Osteoblast (primary cell): ENCODE measurements around the gene C9orf153. TPM values are rescaled to one million over a fixed set of nuclear protein-coding genes. Genes with fewer than 3 reads are reported as not detected.

Experiments
- DNase-seq: peaks from one replicate; pipeline ENCODE4 v3.0.0; 2011; ENCODE audit warnings: low spot score, mixed read lengths; ENCODE audit not compliant: insufficient read length; ENCODE audit errors: missing footprints
- H2AFZ ChIP-seq: 2 replicates; pipeline ENCODE4 v1.6.0; 2011; ENCODE audit warnings: mild to moderate bottlenecking, low read length
- H3K27ac ChIP-seq: 2 replicates; pipeline ENCODE4 v1.5.1; 2011; ENCODE audit warnings: mild to moderate bottlenecking, low read depth, low read length, moderate library complexity
- H3K27me3 ChIP-seq: 2 replicates; pipeline ENCODE4 v1.6.0; 2012; ENCODE audit warnings: mild to moderate bottlenecking, control low read depth, inconsistent platforms, low read length, moderate library complexity; ENCODE audit not compliant: insufficient read depth
- H3K36me3 ChIP-seq: 2 replicates; pipeline ENCODE4 v1.5.1; 2011; ENCODE audit warnings: mild to moderate bottlenecking, low read length, control low read depth, moderate library complexity; ENCODE audit not compliant: insufficient read depth
- H3K4me1 ChIP-seq: 2 replicates; pipeline ENCODE4 v1.5.1; 2011; ENCODE audit warnings: mild to moderate bottlenecking, low read length, control low read depth, moderate library complexity; ENCODE audit not compliant: insufficient read depth
- H3K4me2 ChIP-seq: 2 replicates; pipeline ENCODE4 v1.6.0; 2011; ENCODE audit warnings: mild to moderate bottlenecking, low read length; ENCODE audit not compliant: insufficient read depth
- H3K4me3 ChIP-seq: fragments of 200-600 bp; sonication (generic); 3 replicates; pipeline ENCODE4 v1.5.1; 2012; ENCODE audit warnings: mild to moderate bottlenecking, low read length, inconsistent platforms; ENCODE audit not compliant: insufficient read depth
- H3K79me2 ChIP-seq: 2 replicates; pipeline ENCODE4 v1.6.0; 2012; ENCODE audit warnings: mild to moderate bottlenecking, low read length, control low read depth, inconsistent platforms; ENCODE audit not compliant: insufficient read depth
- H3K9me3 ChIP-seq: 2 replicates; pipeline ENCODE4 v1.5.1; 2011; ENCODE audit warnings: low read depth, low read length, control low read depth
- H4K20me1 ChIP-seq: 2 replicates; pipeline ENCODE4 v1.6.0; 2012; ENCODE audit warnings: mild to moderate bottlenecking, low read length, control low read depth; ENCODE audit not compliant: insufficient read depth
- CTCF ChIP-seq: IDR thresholded peaks from 2 replicates; pipeline ENCODE4 v1.5.1; 2011; ENCODE audit warnings: mild to moderate bottlenecking, low read depth, low read length, moderate library complexity; ENCODE audit errors: extremely low read depth
- total RNA-seq: library from RNA; depleted of rRNA; stranded (reverse); fragments of >200 nt; gene quantifications from 2 replicates; pipeline ENCODE4 v1.2.3, GENCODE V29; 2012

Gene C9orf153
- total RNA-seq, 1 donor = under 0.01 TPM

DNA sequence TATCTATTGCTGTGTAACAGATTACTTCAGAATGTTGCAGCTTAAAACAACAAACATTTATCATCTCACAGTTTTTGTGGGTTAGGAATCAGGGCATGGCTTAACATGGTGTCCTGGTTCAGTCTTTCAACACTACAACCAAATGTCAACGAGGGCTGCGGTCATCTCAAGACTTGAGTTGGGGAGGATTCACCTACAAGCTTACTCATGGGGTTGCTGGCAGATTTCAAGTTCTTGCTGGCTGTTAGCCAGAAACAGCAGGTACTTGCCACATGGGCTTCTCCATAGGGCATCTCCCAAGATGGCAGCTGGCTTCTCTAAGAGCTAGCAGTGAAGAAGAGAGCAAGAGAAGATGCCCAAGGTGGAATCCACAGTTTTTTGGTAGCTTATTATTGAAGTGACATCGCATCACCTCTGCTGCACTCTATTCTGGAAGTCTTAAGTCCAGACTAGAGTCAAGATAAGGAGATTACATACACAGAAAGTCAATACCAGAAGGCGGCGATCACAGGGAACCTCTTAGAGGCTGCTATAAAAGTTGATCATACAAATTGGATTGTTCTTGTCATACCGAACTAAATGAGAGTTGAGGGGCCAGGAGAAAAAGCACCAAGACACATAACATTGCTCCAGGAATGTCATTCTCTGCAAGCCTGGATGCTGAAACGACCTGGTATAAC, 42.2 kb downstream of the C9orf153 start:
- H3K4me3 ChIP-seq = no peak overlapping the region
- no peaks in the 10 kb centered on the region for H3K36me3 ChIP-seq
- no peak for TF ChIP-seq CTCF
- no peak overlapping the region for H2AFZ ChIP-seq
- H3K9me3 ChIP-seq = no peaks in the 10 kb centered on the region
- no peaks in the 10 kb centered on the region for H4K20me1 ChIP-seq
- DNase-seq = no peak
- no peak overlapping the region for H3K4me2 ChIP-seq
- H3K27ac ChIP-seq = no peak overlapping the region
- no peaks in the 10 kb centered on the region for H3K79me2 ChIP-seq
- no peaks in the 10 kb centered on the region for H3K27me3 ChIP-seq
- no peaks in the 10 kb centered on the region for H3K4me1 ChIP-seq

DNA sequence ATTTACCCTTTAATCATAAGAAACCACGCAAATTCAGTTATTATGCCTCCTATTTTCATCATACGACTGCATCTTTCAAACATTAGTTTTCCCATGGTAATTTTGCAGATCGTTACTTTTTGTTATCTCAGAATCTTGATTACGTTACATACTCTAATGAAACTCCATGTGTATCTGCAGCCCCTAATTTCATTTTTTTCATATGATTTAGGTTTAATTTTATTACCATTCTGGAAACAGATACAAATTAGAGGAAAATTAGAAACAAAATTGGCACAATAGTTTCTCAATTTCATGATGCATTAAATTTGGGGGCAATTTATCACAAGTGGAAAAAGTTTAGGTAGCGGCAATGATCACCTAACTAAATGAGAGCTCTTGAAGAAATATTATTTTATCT, 52.3 kb downstream of the C9orf153 start:
- no peak for DNase-seq
- Histone ChIP-seq H3K4me2 (no peak overlapping the region), H3K9me3 (no peaks in the 10 kb centered on the region), H3K27me3 (no peaks in the 10 kb centered on the region), H3K36me3 (no peaks in the 10 kb centered on the region), H3K27ac (no peak overlapping the region), H4K20me1 (no peaks in the 10 kb centered on the region), H3K79me2 (no peaks in the 10 kb centered on the region), H3K4me3 (no peak overlapping the region), H3K4me1 (no peaks in the 10 kb centered on the region), H2AFZ (no peak overlapping the region)
- no peak for TF ChIP-seq CTCF

GRCh38 chr9:86202338-86202882, 57.0 kb downstream of the C9orf153 start:
- Histone ChIP-seq H3K4me1 (no peaks in the 10 kb centered on the region), H4K20me1 (no peaks in the 10 kb centered on the region), H3K36me3 (no peaks in the 10 kb centered on the region), H2AFZ (peak overlapping the region; percentile 49), H3K4me2 (peak overlapping the region; percentile 24), H3K27me3 (peaks cover 6% of the 10 kb centered on the region), H3K4me3 (no peak overlapping the region), H3K27ac (no peak overlapping the region), H3K9me3 (no peaks in the 10 kb centered on the region), H3K79me2 (no peaks in the 10 kb centered on the region)
- DNase-seq = peak; percentile 78
- peak; percentile 91 for TF ChIP-seq CTCF

DNA sequence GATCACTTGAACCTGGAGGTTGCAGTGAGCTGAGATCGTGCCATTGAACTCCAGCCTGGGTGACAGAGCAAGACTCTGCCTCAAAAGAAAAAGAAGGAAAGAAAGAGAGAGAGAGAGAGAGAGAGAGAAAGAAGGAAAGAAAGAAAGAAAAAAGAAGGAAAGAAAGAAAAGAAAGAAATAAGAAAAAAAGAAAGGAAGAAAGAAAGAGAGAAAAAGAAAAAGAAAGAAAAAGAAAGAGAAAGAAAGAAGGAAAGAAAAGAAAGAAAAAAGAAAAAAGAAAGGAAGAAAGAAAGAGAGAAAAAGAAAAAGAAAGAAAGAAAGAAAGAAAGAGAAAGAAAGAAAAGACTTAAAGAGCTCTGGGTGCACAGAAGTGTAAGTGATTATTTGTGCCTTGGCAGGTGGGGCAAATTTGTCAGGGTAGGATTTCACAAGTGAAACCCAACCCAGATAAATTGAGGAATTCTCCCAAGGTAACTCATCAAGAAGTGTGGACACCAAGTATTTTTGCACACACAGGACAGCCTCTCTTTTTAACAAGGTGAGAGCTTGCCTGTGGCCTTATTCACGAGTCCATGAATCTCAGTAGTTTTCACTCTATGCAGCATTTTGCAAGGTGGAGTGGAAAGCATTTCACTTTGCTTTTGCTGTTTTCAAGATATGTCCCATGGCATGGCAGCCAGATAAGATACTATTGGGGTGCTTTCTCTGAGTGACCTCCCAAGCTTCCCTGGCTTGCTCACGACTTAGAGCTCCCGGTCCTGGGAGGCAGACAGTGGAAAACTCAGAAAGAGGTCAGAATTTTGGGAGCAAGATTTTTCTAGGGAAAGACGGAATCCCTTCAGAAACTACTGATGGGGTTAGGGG, 57.8 kb downstream of the C9orf153 start:
- H3K27me3 ChIP-seq = peaks cover 6% of the 10 kb centered on the region
- H3K79me2 ChIP-seq = no peaks in the 10 kb centered on the region
- H3K4me1 ChIP-seq = no peaks in the 10 kb centered on the region
- no peaks in the 10 kb centered on the region for H3K9me3 ChIP-seq
- H3K27ac ChIP-seq = no peak overlapping the region
- no peaks in the 10 kb centered on the region for H4K20me1 ChIP-seq
- H3K4me3 ChIP-seq = no peak overlapping the region
- H2AFZ ChIP-seq = peak overlapping the region; percentile 49
- H3K4me2 ChIP-seq = peak overlapping the region; percentile 24
- TF ChIP-seq CTCF = no peak
- DNase-seq = peak; percentile 55
- H3K36me3 ChIP-seq = no peaks in the 10 kb centered on the region
